Gastrocnemius medialis (tissue), 4 donors: Measurements from ENCODE around the gene SLC22A4.

Experiments
- POLR2A ChIP-seq, 2 donors: fragments of 450-650 bp; IDR thresholded peaks; one replicate each; pipeline ENCODE4 v1.6.1; 2017; ENCODE audit warnings: antibody characterized with exemption in 2 of 2, mild to moderate bottlenecking in 2 of 2, moderate library complexity in 2 of 2
- TF ChIP-seq, protein P1 (sequence below), 5 experiments: fragments of 450-650 bp in 3 of 5; fragments of 200-600 bp in 2 of 5; sonication (generic) in 2 of 5; IDR thresholded peaks in 4 of 5; conservative IDR thresholded peaks in 1 of 5; 1 replicate in 4 of 5; 2 replicates in 1 of 5; pipeline ENCODE4 v1.5.1; 2016 to 2019; ENCODE audit warnings: antibody characterized with exemption in 5 of 5, mild to moderate bottlenecking in 3 of 5, moderate library complexity in 3 of 5

- TF ChIP-seq, protein P1, sequence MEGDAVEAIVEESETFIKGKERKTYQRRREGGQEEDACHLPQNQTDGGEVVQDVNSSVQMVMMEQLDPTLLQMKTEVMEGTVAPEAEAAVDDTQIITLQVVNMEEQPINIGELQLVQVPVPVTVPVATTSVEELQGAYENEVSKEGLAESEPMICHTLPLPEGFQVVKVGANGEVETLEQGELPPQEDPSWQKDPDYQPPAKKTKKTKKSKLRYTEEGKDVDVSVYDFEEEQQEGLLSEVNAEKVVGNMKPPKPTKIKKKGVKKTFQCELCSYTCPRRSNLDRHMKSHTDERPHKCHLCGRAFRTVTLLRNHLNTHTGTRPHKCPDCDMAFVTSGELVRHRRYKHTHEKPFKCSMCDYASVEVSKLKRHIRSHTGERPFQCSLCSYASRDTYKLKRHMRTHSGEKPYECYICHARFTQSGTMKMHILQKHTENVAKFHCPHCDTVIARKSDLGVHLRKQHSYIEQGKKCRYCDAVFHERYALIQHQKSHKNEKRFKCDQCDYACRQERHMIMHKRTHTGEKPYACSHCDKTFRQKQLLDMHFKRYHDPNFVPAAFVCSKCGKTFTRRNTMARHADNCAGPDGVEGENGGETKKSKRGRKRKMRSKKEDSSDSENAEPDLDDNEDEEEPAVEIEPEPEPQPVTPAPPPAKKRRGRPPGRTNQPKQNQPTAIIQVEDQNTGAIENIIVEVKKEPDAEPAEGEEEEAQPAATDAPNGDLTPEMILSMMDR (IDR thresholded peaks at IDR 0.05 in 4 of 5, conservative IDR thresholded peaks at IDR 0.05 in 1 of 5), result no peak
- TF ChIP-seq POLR2A (IDR thresholded peaks at IDR 0.05), result no peak
These were observed 39.7 kb upstream of the SLC22A4 start for GRCh38 chr5:132254321-132254977.
